PC-9 (cell line): ENCODE results near the gene SF3A1. TPM values are rescaled to one million over a fixed set of nuclear protein-coding genes. Genes with fewer than 3 reads are reported as not detected.

Source experiments
- BruUV-seq: library from RNA; stranded (reverse); fragments of 400-500 nt; replicated peaks from 2 replicates; lab custom pipeline; 2021; lab: Mats Ljungman, UMichigan
- CTCF ChIA-PET: fragments of 300-600 bp; sonication (Branson Sonifier 250); formaldehyde crosslinking; loops from one replicate; lab custom pipeline; 2022; ENCODE audit warnings: antibody characterized with exemption; lab: Charles Lee
- POLR2A ChIA-PET: fragments of 300-600 bp; sonication (Branson Sonifier 250); formaldehyde crosslinking; loops from one replicate; lab custom pipeline; 2022; ENCODE audit warnings: antibody characterized with exemption; ENCODE audit not compliant: unreplicated experiment; lab: Charles Lee
- DNase-seq, 2 experiments: peaks; one replicate each; pipeline versions ENCODE4 v3.0.0 to v3.0.0-alpha.2; 2015 to 2022; ENCODE audit warnings: mixed read lengths in 1 of 2
- H2AFZ ChIP-seq: fragments of 200-600 bp; sonication (generic); 2 replicates; pipeline ENCODE4 v1.8.1; 2017; ENCODE audit warnings: antibody characterized with exemption
- H3F3A ChIP-seq: fragments of 200-600 bp; sonication (generic); 2 replicates; pipeline ENCODE4 v1.8.1; 2017; ENCODE audit warnings: antibody characterized with exemption, mild to moderate bottlenecking, low read depth; ENCODE audit not compliant: insufficient read depth
- H3K27ac ChIP-seq: fragments of 200-600 bp; sonication (generic); 2 replicates; pipeline ENCODE4 v1.6.1; 2016; ENCODE audit warnings: mixed run types
- H3K27me3 ChIP-seq: fragments of 200-600 bp; sonication (generic); 2 replicates; pipeline ENCODE4 v1.6.1; 2016; ENCODE audit warnings: low read depth, mixed run types; ENCODE audit not compliant: insufficient read depth
- H3K36me3 ChIP-seq: fragments of 200-600 bp; sonication (generic); 2 replicates; pipeline ENCODE4 v1.6.1; 2016; ENCODE audit warnings: low read depth, mixed run types
- H3K4me1 ChIP-seq: fragments of 200-600 bp; sonication (generic); replicated peaks from 2 replicates; pipeline ENCODE4 v1.6.1; 2016; ENCODE audit warnings: mixed run types; ENCODE audit not compliant: insufficient read depth
- H3K4me2 ChIP-seq: fragments of 200-600 bp; sonication (generic); 2 replicates; pipeline ENCODE4 v1.6.1; 2017; ENCODE audit warnings: mixed run types
- H3K4me3 ChIP-seq: fragments of 200-600 bp; sonication (generic); 2 replicates; pipeline ENCODE4 v1.6.1; 2016; ENCODE audit warnings: mixed run types
- H3K79me2 ChIP-seq: fragments of 200-600 bp; sonication (generic); 2 replicates; pipeline ENCODE4 v1.6.1; 2017; ENCODE audit warnings: low read depth, mixed run types
- H3K9me2 ChIP-seq: fragments of 200-600 bp; sonication (generic); 2 replicates; pipeline ENCODE4 v1.8.1; 2017; ENCODE audit warnings: mild to moderate bottlenecking; ENCODE audit not compliant: insufficient read depth
- H3K9me3 ChIP-seq: fragments of 200-600 bp; sonication (generic); 2 replicates; pipeline ENCODE4 v1.8.1; 2016; ENCODE audit warnings: low read depth; ENCODE audit not compliant: insufficient read depth
- H4K20me1 ChIP-seq: fragments of 200-600 bp; sonication (generic); 2 replicates; pipeline ENCODE4 v1.8.1; 2017; ENCODE audit not compliant: insufficient read depth
- EZH2 ChIP-seq: fragments of 200-600 bp; sonication (generic); IDR thresholded peaks from 2 replicates; pipeline ENCODE4 v1.8.0; 2017; ENCODE audit warnings: antibody characterized with exemption, low read depth
- intact Hi-C: fragments of 100-400 bp; cut with micrococcal nuclease; formaldehyde crosslinking; loops from one replicate; pipeline ENCODE4 v1.10.0; 2022; ENCODE audit not compliant: unreplicated experiment
- total RNA-seq: library from RNA; stranded (reverse); gene quantifications from 2 replicates; pipeline ENCODE4 v1.2.3, GENCODE V29; 2021
- TF ChIP-seq, protein P1 (sequence below): fragments of 200-600 bp; sonication (generic); conservative IDR thresholded peaks from 2 replicates; pipeline ENCODE4 v1.6.1; 2017; ENCODE audit warnings: mixed run types, antibody characterized with exemption, mild to moderate bottlenecking, moderate library complexity

Gene SF3A1
- total RNA-seq, 1 experiment from 2014 or later: 189 TPM

- Histone ChIP-seq H3K79me2 (no peaks in the 10 kb centered on the region), H3K9me3 (no peaks in the 10 kb centered on the region), H3K4me2 (no peak overlapping the region), H3K36me3 (no peaks in the 10 kb centered on the region), H2AFZ (no peak overlapping the region), H3K27ac (no peak overlapping the region), H4K20me1 (0 out of 2 replicates have a peak, but pooled peaks cover 5% of the 10 kb centered on the region), H3F3A (no peaks in the 10 kb centered on the region; the same call in 1 of the 2 replicates), H3K4me1 (no peaks in the 10 kb centered on the region), H3K9me2 (no peaks in the 10 kb centered on the region), H3K4me3 (no peak overlapping the region), H3K27me3 (no peaks in the 10 kb centered on the region)
- no peak for DNase-seq
- intact Hi-C loops: no loop called here
- BruUV-seq: no TSS peak
- CTCF ChIA-PET: no interaction called here
- TF ChIP-seq, protein P1, sequence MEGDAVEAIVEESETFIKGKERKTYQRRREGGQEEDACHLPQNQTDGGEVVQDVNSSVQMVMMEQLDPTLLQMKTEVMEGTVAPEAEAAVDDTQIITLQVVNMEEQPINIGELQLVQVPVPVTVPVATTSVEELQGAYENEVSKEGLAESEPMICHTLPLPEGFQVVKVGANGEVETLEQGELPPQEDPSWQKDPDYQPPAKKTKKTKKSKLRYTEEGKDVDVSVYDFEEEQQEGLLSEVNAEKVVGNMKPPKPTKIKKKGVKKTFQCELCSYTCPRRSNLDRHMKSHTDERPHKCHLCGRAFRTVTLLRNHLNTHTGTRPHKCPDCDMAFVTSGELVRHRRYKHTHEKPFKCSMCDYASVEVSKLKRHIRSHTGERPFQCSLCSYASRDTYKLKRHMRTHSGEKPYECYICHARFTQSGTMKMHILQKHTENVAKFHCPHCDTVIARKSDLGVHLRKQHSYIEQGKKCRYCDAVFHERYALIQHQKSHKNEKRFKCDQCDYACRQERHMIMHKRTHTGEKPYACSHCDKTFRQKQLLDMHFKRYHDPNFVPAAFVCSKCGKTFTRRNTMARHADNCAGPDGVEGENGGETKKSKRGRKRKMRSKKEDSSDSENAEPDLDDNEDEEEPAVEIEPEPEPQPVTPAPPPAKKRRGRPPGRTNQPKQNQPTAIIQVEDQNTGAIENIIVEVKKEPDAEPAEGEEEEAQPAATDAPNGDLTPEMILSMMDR: no peak
- no peak for TF ChIP-seq EZH2
- POLR2A ChIA-PET: no interaction called here
These were observed 14.6 kb upstream of the SF3A1 start for GRCh38 chr22:30371321-30371720.

DNA sequence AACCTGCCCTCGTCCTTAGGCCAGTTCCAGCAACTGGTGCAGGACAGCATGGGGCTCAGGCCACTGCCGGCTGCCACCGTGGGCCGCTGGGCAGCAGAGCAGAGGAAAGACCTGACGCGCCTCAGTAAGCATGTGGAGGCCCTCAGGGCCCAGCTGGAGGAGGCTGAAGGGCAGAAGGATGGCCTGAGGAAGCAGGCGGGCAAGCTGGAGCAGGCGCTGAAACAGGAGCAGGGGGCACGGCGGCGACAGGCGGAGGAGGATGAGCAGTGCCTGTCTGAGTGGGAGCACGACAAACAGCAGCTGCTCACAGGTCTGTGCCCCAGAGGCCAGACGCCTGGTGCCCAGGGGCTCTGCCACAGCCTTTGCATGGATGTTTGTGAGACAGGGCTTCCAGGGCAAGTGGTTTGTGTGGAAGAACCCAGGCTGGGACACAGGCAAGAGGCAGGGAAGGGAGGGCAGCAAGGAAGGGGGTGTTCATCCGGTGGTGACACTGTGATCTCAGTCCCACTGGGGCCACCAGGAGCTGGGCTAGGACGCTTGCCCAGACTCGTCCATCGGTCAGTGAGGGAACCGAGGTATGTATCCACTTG, 14.0 kb upstream of the SF3A1 start:
- Histone ChIP-seq H3K4me1 (no peaks in the 10 kb centered on the region), H3K79me2 (no peaks in the 10 kb centered on the region), H3K27me3 (no peaks in the 10 kb centered on the region), H3K9me2 (no peaks in the 10 kb centered on the region), H3K4me3 (no peak overlapping the region), H2AFZ (no peak overlapping the region), H3K9me3 (no peaks in the 10 kb centered on the region), H3K36me3 (no peaks in the 10 kb centered on the region), H3K4me2 (no peak overlapping the region), H3F3A (no peaks in the 10 kb centered on the region; the same call in 1 of the 2 replicates), H4K20me1 (0 out of 2 replicates have a peak, but pooled peaks cover 4% of the 10 kb centered on the region), H3K27ac (no peak overlapping the region)
- intact Hi-C loops: no loop called here
- ChIA-PET CTCF (no interaction called here), POLR2A (no interaction called here)
- no peak for DNase-seq
- BruUV-seq: no TSS peak
- no peak for TF ChIP-seq EZH2
- TF ChIP-seq, protein P1: no peak

DNA sequence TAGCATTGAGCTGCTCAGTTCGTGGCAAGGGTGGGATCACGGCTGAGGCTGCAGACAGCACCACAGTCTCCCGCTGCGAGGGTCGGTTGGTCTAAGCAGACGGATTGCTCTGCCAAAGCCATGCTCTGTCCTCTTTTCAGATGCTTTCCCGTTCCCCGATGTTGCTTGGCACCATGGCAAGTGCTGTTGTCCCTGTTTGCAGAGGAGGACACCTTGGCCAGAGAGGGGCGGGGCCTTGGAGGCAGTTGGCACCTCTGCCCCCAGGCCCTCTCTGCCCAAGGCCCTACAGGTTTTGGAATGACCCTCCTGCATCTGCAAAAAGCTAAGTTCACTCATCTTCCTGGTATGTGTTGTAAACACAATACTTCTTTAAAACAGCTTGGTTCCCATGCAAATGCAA, 11.7 kb upstream of the SF3A1 start:
- no peak overlapping the region for H3K4me2 ChIP-seq
- H4K20me1 ChIP-seq: no peaks in the 10 kb centered on the region
- no peak overlapping the region for H3K27ac ChIP-seq
- POLR2A ChIA-PET: no interaction called here
- no peaks in the 10 kb centered on the region for H3K79me2 ChIP-seq
- no peaks in the 10 kb centered on the region for H3F3A ChIP-seq
- intact Hi-C loops: no loop called here
- H3K27me3 ChIP-seq: no peaks in the 10 kb centered on the region
- H3K9me3 ChIP-seq: no peaks in the 10 kb centered on the region
- no peak for DNase-seq
- no TSS peak for BruUV-seq
- CTCF ChIA-PET: interaction anchor here (0.6 kb wide), 1 partner anchor 246 kb away, joined by 4 read pairs; no protein-coding TSS in a partner anchor
- H2AFZ ChIP-seq: no peak overlapping the region
- H3K36me3 ChIP-seq: no peaks in the 10 kb centered on the region
- no peaks in the 10 kb centered on the region for H3K9me2 ChIP-seq
- TF ChIP-seq EZH2: no peak
- TF ChIP-seq, protein P1: no peak
- no peaks in the 10 kb centered on the region for H3K4me1 ChIP-seq
- H3K4me3 ChIP-seq: no peak overlapping the region
